NT2/D1 (cell line): Measurements from ENCODE around the gene LRRC59.

Source experiments
- DNase-seq: peaks from one replicate; pipeline ENCODE4 v3.0.0-alpha.2; 2011; ENCODE audit warnings: low read depth, low spot score
- H3K27me3 ChIP-seq: 2 replicates; pipeline ENCODE4 v1.6.0; 2011; ENCODE audit warnings: mild to moderate bottlenecking; ENCODE audit not compliant: insufficient read length, insufficient read depth
- H3K36me3 ChIP-seq: 2 replicates; pipeline ENCODE4 v1.6.1; 2011; ENCODE audit warnings: mild to moderate bottlenecking, low read length, mixed read lengths; ENCODE audit not compliant: insufficient read depth, insufficient read length
- H3K4me1 ChIP-seq: 2 replicates; pipeline ENCODE4 v1.5.1; 2011; ENCODE audit not compliant: insufficient read depth, insufficient read length
- H3K4me3 ChIP-seq: 2 replicates; pipeline ENCODE4 v1.5.1; 2011; ENCODE audit warnings: low read depth; ENCODE audit not compliant: insufficient read length
- H3K9ac ChIP-seq: 2 replicates; pipeline ENCODE4 v1.6.0; 2011; ENCODE audit warnings: low read depth; ENCODE audit not compliant: insufficient read length
- H3K9me3 ChIP-seq: 2 replicates; pipeline ENCODE4 v1.5.1; 2011; ENCODE audit warnings: mild to moderate bottlenecking, low read length; ENCODE audit not compliant: insufficient read depth
- SUZ12 ChIP-seq: IDR thresholded peaks from 2 replicates; pipeline ENCODE4 v1.6.1; 2011; ENCODE audit not compliant: insufficient read length, insufficient read depth; ENCODE audit errors: extremely low read depth
- YY1 ChIP-seq: IDR thresholded peaks from 2 replicates; pipeline ENCODE4 v1.6.1; 2011; ENCODE audit not compliant: insufficient read length, insufficient read depth
- ZNF274 ChIP-seq: IDR thresholded peaks from 2 replicates; pipeline ENCODE4 v1.6.1; 2011; ENCODE audit warnings: mild to moderate bottlenecking, low read depth, low read length

The LRRC59 gene

GRCh38 chr17:50426814-50427787, 29.8 kb upstream of the LRRC59 start:
- H3K4me3 ChIP-seq, result peak overlapping the region; percentile 54
- no peak for DNase-seq
- H3K9me3 ChIP-seq, result no peaks in the 10 kb centered on the region; the same call in 1 of the 2 replicates
- peaks cover 5% of the 10 kb centered on the region for H3K27me3 ChIP-seq
- H3K9ac ChIP-seq, result peak overlapping the region; percentile 87
- peaks cover 4% of the 10 kb centered on the region for H3K36me3 ChIP-seq
- peaks cover 9% of the 10 kb centered on the region for H3K4me1 ChIP-seq
- TF ChIP-seq YY1 (no peak), ZNF274 (no peak), SUZ12 (no peak)

DNA sequence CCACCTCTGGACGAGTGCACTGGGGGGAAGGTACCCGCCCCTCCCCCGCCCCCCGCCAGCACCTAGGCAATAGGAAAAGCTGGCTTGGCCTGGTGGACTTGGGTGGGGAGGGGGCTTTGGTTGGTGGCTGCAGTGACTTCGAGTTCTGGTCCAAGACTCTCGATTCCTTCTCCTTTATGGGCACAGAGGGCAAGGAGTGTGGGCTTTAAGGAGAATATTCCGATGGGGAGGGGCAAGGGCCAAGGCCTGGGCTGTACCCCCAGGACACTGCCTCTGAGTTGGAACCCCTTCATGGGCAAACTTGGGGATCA, 29.1 kb upstream of the LRRC59 start:
- peaks cover 4% of the 10 kb centered on the region for H3K36me3 ChIP-seq
- H3K4me1 ChIP-seq, result peaks cover 7% of the 10 kb centered on the region
- peaks cover 5% of the 10 kb centered on the region for H3K27me3 ChIP-seq
- no peak for DNase-seq
- TF ChIP-seq ZNF274, result no peak
- TF ChIP-seq SUZ12, result no peak
- no peak for TF ChIP-seq YY1
- no peaks in the 10 kb centered on the region; the same call in 1 of the 2 replicates for H3K9me3 ChIP-seq
- peak overlapping the region; percentile 54 for H3K4me3 ChIP-seq
- H3K9ac ChIP-seq, result peak overlapping the region; percentile 87

DNA sequence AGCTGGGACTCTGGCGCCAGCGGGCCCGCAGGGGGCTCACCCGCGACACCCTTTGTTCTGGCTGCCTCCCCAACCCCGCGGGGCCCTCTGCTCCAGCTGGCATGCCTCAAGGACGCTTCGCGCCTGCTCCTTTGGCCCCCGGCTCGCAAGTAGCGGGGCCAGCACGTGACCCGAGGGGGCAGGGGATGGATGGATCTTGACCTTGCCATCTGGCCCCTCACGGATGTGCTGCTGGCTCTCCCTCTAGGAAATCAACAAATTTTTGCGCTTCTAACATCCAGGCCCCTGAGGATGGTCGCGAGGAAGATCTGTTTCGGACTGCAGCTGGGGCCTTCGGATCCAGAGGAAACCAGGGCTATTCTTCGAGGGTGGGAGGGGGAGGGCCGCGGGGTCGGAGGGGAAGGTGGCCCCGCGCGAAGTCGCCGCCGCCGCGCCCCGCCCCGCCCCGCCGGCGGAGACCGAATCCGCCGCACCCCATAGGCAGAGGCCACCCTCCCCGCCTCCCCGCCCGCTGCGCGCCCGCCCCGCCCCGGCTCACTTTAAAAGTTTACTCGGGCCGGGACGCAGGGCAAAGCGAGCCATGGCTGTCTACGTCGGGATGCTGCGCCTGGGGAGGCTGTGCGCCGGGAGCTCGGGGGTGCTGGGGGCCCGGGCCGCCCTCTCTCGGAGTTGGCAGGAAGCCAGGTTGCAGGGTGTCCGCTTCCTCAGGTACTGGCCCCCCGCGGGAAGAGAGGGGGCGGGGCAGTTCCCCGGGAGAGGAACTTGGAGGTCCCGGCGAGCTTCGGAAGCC, 28.6 kb upstream of the LRRC59 start, which contains the start of gene ACSF2:
Gene ACSF2, plus strand, starts transcription at position 537 of the 790 bp plus-strand sequence. Its CDS starts 44 bp downstream, at position 581.
- H3K9me3 ChIP-seq, result no peaks in the 10 kb centered on the region; the same call in 1 of the 2 replicates
- no peak for DNase-seq
- peak within 1 kb of the TSS; percentile 87 for H3K9ac ChIP-seq
- peaks cover 4% of the 10 kb centered on the region for H3K36me3 ChIP-seq
- TF ChIP-seq YY1 (no peak), ZNF274 (no peak), SUZ12 (no peak)
- H3K4me1 ChIP-seq, result peaks cover 7% of the 10 kb centered on the region
- peak within 1 kb of the TSS; percentile 54 for H3K4me3 ChIP-seq
- H3K27me3 ChIP-seq, result peaks cover 5% of the 10 kb centered on the region

- peak overlapping the region; percentile 76 for H3K9ac ChIP-seq
- TF ChIP-seq YY1, result no peak
- no peak for TF ChIP-seq ZNF274
- TF ChIP-seq SUZ12, result no peak
Measured at GRCh38 chr17:50424996-50425681, 27.8 kb upstream of the LRRC59 start.

GRCh38 chr17:50424246-50424995, 27.1 kb upstream of the LRRC59 start:
- TF ChIP-seq YY1 (no peak), ZNF274 (no peak), SUZ12 (no peak)
- peaks cover 5% of the 10 kb centered on the region for H3K27me3 ChIP-seq
- H3K4me1 ChIP-seq, result peaks cover 7% of the 10 kb centered on the region
- H3K36me3 ChIP-seq, result peaks cover 4% of the 10 kb centered on the region
- no peaks in the 10 kb centered on the region; the same call in 1 of the 2 replicates for H3K9me3 ChIP-seq
- DNase-seq, result no peak
- no peak overlapping the region for H3K4me3 ChIP-seq
- no peak overlapping the region for H3K9ac ChIP-seq

More at GRCh38 chr17:50424996-50425681, 27.8 kb upstream of the LRRC59 start:
- peaks cover 4% of the 10 kb centered on the region for H3K36me3 ChIP-seq
- peaks cover 5% of the 10 kb centered on the region for H3K27me3 ChIP-seq
- peak overlapping the region; percentile 40 for H3K4me3 ChIP-seq
- no peak for DNase-seq
- H3K4me1 ChIP-seq, result peaks cover 7% of the 10 kb centered on the region
- no peaks in the 10 kb centered on the region; the same call in 1 of the 2 replicates for H3K9me3 ChIP-seq

DNA sequence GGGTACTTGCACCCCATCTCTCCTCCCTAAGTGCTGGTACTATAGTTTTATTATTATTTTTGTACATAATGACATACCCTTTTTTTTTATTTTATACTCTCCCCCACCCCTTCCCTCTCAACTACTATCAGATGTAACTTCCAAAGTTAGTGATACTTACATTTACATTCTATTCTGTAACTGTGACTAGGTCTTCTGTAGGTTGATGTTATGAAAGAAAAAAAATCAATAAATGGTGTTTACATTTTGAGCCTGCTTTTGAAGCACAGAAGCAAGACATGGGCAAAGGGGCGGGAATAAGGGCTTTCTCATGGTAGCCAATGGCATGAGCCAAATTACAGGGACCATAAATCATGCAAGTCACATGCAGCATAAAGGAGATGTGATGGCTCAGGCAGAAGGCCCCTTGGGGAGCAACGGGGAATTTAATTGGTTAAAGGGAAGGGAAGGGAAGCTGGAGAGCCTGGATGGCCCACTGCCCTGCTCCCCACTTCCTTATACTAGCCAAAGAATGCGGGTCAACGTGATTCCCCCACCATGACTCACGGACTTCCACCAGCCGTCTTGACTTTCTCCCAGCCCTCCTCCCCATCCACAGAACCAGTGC, 26.3 kb upstream of the LRRC59 start:
- Histone ChIP-seq H3K27me3 (peaks cover 5% of the 10 kb centered on the region), H3K9me3 (peaks cover 6% of the 10 kb centered on the region; the same call in 1 of the 2 replicates), H3K36me3 (peaks cover 4% of the 10 kb centered on the region), H3K4me1 (peaks cover 7% of the 10 kb centered on the region), H3K9ac (no peak overlapping the region), H3K4me3 (no peak overlapping the region)
- DNase-seq, result no peak
- TF ChIP-seq SUZ12, result no peak
- no peak for TF ChIP-seq ZNF274
- no peak for TF ChIP-seq YY1
